Caki2 (cell line): ENCODE results near the gene GRIK3. TPM values are rescaled to one million over a fixed set of nuclear protein-coding genes. Genes with fewer than 3 reads are reported as not detected.

ENCODE experiments used
- DNase-seq: peaks from one replicate; pipeline ENCODE4 v3.0.0-alpha.2; 2015; ENCODE audit warnings: low read depth
- in situ Hi-C: cut with HindIII; loops from 2 replicates; pipeline ENCODE4 v1.10.0; 2016; ENCODE audit warnings: low sequenced_read_pairs, low pct_unique_long_range_greater_than_20kb, mixed read lengths
- total RNA-seq: library from RNA; depleted of rRNA; stranded (reverse); fragments of >200 nt; shearing (Covaris generic); gene quantifications from 2 replicates; pipeline ENCODE4 v1.2.3, GENCODE V29; 2014; ENCODE audit warnings: low replicate concordance

GRIK3 gene
- total RNA-seq, 1 experiment from 2014 or later, result not detected

- in situ Hi-C loops, result no loop called here
- no peak for DNase-seq
Observed at GRCh38 chr1:37053173-37053572, 18.9 kb upstream of the GRIK3 start.

GRCh38 chr1:37052120-37052519 lies 17.8 kb upstream of the GRIK3 start:
- no peak for DNase-seq

GRCh38 chr1:37051346-37051745 lies 17.0 kb upstream of the GRIK3 start:
- in situ Hi-C loops, result no loop called here
- DNase-seq, result no peak

More at GRCh38 chr1:37052120-37052519, 17.8 kb upstream of the GRIK3 start:
- in situ Hi-C loops, result no loop called here

- in situ Hi-C loops, result no loop called here
- no peak for DNase-seq
Observed at GRCh38 chr1:37047542-37047941, 13.2 kb upstream of the GRIK3 start.

GRCh38 chr1:37043101-37043500 lies 8.8 kb upstream of the GRIK3 start:
- in situ Hi-C loops, result no loop called here
- no peak for DNase-seq

GRCh38 chr1:37042506-37042905 lies 8.2 kb upstream of the GRIK3 start:
- no peak for DNase-seq
- in situ Hi-C loops, result no loop called here

- no peak for DNase-seq
- in situ Hi-C loops, result no loop called here
Observed at GRCh38 chr1:37041483-37041882, 7.2 kb upstream of the GRIK3 start.

- no peak for DNase-seq
- in situ Hi-C loops, result no loop called here
Observed at GRCh38 chr1:37040773-37041172, 6.5 kb upstream of the GRIK3 start.

GRCh38 chr1:37040261-37040660 lies 5.9 kb upstream of the GRIK3 start:
- no peak for DNase-seq
- in situ Hi-C loops, result no loop called here

GRCh38 chr1:37038227-37039093 lies 4.1 kb upstream of the GRIK3 start:
- no peak for DNase-seq
- in situ Hi-C loops, result no loop called here

- no peak for DNase-seq
- in situ Hi-C loops, result no loop called here
Observed at GRCh38 chr1:37037690-37038089, 3.4 kb upstream of the GRIK3 start.

GRCh38 chr1:37036667-37037053 lies 2.3 kb upstream of the GRIK3 start:
- DNase-seq, result no peak
- in situ Hi-C loops, result no loop called here

- in situ Hi-C loops, result no loop called here
- DNase-seq, result no peak
Observed at GRCh38 chr1:37035796-37036666, 1.7 kb upstream of the GRIK3 start.

GRCh38 chr1:37035014-37035691 lies 838 bp upstream of the GRIK3 start:
- DNase-seq, result no peak
- in situ Hi-C loops, result no loop called here

- no peak for DNase-seq
- in situ Hi-C loops, result no loop called here
Observed at GRCh38 chr1:37033355-37034101, 787 bp downstream of the GRIK3 start.

GRCh38 chr1:37032660-37033354 lies 1.5 kb downstream of the GRIK3 start:
- DNase-seq, result no peak
- in situ Hi-C loops, result no loop called here

- in situ Hi-C loops, result no loop called here
- no peak for DNase-seq
Observed at GRCh38 chr1:37031871-37032270, 2.4 kb downstream of the GRIK3 start.

GRCh38 chr1:37031429-37031828 lies 2.9 kb downstream of the GRIK3 start:
- in situ Hi-C loops, result no loop called here
- DNase-seq, result no peak
